Renal pelvis (tissue), 4 donors: ENCODE data around the gene CNNM3. TPM values are rescaled to one million over a fixed set of nuclear protein-coding genes. Genes with fewer than 3 reads are reported as not detected.

Experiments used
- DNase-seq: peaks from one replicate; pipeline ENCODE4 v3.0.0-alpha.2; 2013
- polyA plus RNA-seq, 3 donors: library from polyadenylated mRNA; unstranded; fragments of 120-200 nt; gene quantifications; one replicate each; pipeline ENCODE4 v1.2.1, GENCODE V29; 2013; ENCODE audit not compliant: insufficient read length in 3 of 3

Gene CNNM3
- polyA plus RNA-seq, 3 donors, result 33.7 to 44.2 (median 40.6) TPM

DNA sequence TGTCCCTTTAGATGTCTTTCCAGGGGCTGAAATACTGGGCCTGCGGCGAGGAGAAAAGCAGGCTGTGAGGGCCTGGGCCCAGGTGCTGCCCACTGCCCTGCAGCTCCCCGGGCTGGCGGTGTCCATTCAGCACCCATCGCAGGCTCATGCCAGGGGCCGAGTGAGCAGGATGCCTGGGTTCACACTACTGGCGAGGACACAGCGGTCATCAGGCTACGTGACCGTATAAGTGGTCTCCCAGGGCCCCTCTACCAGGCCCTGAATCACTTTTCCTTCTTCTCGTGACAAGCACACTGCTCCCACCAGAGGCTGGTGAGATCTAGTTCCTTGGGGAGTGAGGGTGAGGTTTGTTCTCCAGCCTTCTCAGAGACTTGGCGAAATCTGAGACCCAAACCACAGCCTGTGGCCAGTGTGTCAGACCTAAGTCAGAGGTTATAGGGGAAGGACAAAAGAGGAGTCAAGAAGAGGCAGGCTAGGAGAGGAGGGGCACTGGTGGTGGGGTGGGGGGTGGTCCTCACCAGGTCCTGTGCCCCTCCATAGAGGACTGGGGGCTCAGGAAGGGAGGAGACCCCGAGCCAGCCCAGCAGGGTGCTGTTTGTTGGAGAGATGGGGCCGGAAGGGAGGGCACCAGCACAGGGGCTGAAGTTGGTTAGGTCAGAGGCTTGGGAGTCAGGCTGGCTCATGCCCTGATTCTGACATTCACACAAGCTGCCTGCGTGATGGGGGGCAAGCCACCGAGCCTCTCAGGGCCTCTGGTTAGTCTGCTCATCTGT, 60.4 kb downstream of the CNNM3 start:
- DNase-seq, result no peak

DNA sequence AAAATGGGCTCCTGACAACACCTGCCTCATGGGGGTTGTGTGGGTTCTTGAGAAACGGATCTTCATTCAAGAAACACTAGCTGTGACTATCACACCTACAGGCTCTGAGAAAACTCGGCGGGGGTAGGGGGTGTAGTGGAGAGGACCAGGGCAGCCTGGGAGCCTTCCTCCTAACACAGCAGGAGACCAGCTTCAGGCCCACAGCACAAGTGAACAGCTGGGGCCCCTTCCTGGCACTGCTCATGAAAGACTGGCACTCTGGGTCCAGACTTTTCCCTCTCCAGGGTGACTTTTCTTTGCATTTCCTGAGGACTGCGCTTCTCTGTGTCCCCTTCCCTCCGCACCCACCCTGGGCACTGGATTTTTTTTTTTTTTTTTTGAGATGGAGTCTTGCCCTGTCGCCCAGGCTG, 61.0 kb downstream of the CNNM3 start:
- DNase-seq, result no peak

GRCh38 chr2:96877631-96878092, 61.6 kb downstream of the CNNM3 start:
- no peak for DNase-seq

DNA sequence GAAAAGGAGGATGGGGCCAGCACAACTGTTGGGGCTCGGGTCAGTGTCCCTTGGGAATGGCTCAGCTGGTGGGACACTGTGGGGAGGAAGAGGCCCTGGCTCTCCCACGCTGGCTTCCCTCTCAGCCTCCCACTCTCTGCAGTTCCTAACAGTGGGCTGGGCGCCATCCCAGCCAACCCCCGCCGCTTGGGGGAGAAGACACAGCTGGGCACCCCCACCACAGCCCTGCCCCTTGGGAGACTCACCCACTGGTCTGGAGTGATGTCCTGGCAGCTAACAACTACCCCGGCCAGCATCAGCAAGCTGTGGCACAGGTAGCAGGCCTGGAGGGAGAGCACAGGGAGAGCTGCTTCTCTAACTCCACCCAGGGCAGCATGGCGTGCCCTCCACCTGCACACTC, 62.1 kb downstream of the CNNM3 start:
- DNase-seq, result no peak

DNA sequence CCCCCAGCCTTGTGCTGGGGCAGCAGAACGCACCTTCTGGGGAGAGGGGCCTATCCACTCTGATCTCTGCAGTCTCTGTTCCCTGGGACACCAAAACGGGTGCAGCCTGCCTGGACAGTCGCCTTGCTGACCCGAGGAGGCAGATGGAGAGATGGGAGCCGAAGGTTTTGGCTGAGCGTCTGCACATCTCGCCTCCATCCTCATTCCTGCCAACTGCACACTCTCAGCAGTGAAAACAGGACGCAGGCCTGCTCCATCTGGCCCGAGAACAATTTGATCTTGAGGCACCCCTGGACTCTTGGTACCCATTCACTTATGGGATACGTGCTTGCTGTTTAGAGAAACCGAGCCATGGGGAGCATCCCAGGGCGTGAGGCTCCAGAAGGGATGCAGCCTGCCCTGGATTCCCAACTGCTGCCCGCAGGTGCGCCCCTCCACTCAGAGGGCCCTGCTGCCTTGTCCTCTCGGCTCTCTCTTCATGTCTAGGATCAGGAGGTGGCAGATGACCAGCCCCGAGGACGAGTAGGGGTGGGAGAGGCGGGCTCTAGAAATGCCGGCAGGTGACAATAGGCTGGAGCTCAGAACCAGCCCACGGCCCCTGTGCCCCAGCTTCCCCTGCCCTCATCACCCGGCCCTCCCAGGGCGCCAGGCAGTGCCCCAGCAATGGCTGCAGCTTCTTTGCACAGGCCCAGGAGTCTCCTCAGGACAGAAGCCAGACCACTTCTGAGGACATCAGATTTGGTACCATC, 62.9 kb downstream of the CNNM3 start:
- DNase-seq, result no peak

DNA sequence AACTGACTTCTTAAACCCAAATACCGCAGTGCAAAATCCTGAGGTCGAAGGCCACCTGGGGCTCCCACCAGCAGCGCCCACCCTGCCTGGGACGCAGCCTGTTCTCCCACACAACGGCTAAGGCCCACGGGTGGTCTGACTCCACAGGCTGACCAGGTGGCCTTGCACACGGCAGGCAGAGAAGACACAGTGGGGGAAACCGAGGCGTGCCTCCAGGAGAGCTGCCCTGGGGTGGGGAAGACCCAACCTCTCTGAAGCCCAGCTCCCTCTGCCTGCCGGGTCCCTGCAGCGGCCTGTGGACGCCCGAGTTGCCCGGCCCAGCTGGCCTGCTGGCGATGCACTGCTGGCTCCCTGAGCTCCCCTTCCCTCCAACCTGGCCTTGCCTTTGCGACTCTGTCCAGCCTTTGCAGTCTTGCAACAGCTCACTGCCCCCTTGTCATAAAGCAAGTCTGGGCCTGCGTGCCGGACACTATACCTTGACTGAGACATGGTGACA, 63.5 kb downstream of the CNNM3 start:
- DNase-seq, result no peak

GRCh38 chr2:96880891-96881273, 64.8 kb downstream of the CNNM3 start:
- DNase-seq, result no peak

DNA sequence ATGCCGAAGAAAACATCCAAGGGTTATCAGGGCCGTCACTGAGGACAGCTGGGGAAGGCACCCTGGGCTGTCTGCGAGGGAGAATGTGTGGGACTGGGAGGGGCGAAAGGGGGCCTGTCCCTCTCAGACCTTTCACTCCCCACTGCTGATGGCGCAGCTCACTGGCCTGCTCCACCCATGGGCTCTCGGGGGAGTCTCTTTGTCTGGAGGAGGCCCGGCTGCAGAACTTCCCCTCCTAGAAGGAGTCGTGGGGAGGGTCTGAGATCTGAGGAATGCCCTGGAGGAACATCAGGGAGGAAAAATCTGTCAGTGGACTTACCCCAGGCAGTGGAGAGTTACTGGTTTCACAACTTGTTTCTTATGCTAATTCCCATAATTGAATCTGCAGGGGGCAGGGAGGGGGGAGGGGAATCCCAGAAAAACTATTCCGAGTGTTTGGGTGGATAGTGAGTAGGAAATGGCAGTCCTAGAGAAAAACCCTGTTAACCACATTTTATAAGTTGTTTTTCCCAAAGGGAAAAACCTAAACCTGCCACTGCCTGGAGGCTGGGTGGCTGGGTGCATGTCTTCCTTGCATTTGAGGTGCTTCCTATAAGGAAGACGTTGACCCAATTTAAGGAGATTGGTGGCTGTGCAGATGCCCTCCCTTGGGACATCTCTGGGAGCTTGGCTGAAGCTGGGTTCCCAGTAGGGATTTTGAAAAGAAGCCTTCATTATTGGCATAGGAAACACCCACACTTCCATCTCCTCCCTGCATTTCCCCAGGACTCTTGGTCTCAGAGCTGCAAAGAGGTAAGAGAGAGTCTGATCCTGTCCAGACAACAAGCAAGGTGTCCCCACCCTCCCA, 65.5 kb downstream of the CNNM3 start:
- DNase-seq, result no peak

- no peak for DNase-seq
Measured at GRCh38 chr2:96882230-96882629, 66.2 kb downstream of the CNNM3 start.

DNA sequence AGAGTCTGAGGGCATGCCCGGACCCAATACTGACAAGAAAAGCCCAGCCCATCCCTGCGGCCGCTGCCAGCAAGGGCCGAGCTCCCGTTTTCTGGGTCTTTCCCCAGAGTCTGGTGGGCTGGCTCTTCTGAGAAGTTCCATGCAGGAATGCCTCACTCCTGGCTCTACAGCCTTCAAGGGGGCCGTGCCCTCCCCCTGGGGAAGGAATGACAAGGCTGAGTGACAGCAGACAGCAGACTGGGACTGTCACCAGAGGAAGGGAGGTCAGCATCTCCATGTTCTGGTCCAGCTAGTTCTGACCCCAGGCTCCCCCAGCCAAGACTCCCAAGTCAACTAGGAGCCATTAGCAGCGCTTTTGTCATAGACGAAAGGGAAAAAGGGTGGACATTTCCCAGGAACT, 66.8 kb downstream of the CNNM3 start:
- no peak for DNase-seq

- DNase-seq, result no peak
Measured at GRCh38 chr2:96883306-96883705, 67.2 kb downstream of the CNNM3 start.

Other genes starting within 250 kb of the CNNM3 start
- gene KANSL3, start 178.0 kb upstream of the CNNM3 start, polyA plus RNA-seq, result 10 to 100 TPM; 51.8 to 67.5 (median 64.8) TPM
- 1 to 10 TPM in 2 of 3 donors, under 1 TPM in 1; 0.85 to 2.3 (median 2.1) TPM for gene FER1L5, start 173.5 kb upstream of the CNNM3 start, polyA plus RNA-seq
- 10 to 100 TPM; 54.1 to 59.9 (median 54.7) TPM for gene LMAN2L, start 76.2 kb upstream of the CNNM3 start, polyA plus RNA-seq
- 10 to 100 TPM; 12.6 to 16.7 (median 13.8) TPM for gene CNNM4, start 55.4 kb upstream of the CNNM3 start, polyA plus RNA-seq
- gene ANKRD23, start 27.8 kb downstream of the CNNM3 start, polyA plus RNA-seq, result 1 to 10 TPM; 3.9 to 7.3 (median 5.7) TPM
- gene ANKRD39, start 41.7 kb downstream of the CNNM3 start, polyA plus RNA-seq, result 10 to 100 TPM in 2 of 3 donors, 1 to 10 TPM in 1; 8.5 to 11.3 (median 11.0) TPM
- 10 to 100 TPM; 41.0 to 51.2 (median 43.1) TPM for gene SEMA4C, start 53.8 kb downstream of the CNNM3 start, polyA plus RNA-seq
- under 1 TPM; 0.38 to 0.73 (median 0.73) TPM for gene FAM178B, start 170.3 kb downstream of the CNNM3 start, polyA plus RNA-seq